Breast epithelium (tissue), 4 donors: Measurements from ENCODE around the gene GHSR. TPM values are rescaled to one million over a fixed set of nuclear protein-coding genes. Genes with fewer than 3 reads are reported as not detected.

ENCODE experiments used
- DNase-seq, 2 donors: peaks; one replicate each; pipeline ENCODE4 v3.0.0-alpha.2; 2019; ENCODE audit warnings: low spot score in 2 of 2
- H3K27ac ChIP-seq, 2 donors: fragments of 200-600 bp; sonication (generic) in 1 of 2; one replicate each; pipeline ENCODE4 v1.5.1; 2016 to 2019; ENCODE audit warnings: mild to moderate bottlenecking in 1 of 2
- H3K27me3 ChIP-seq, 2 donors: fragments of 200-600 bp; sonication (generic) in 1 of 2; one replicate each; pipeline versions ENCODE4 v1.5.1 to v1.6.0; 2017 to 2019; ENCODE audit warnings: control low read depth in 1 of 2, mild to moderate bottlenecking in 1 of 2
- H3K36me3 ChIP-seq: fragments of 200-600 bp; one replicate; pipeline ENCODE4 v1.5.1; 2019
- H3K4me1 ChIP-seq, 2 donors: fragments of 200-600 bp; sonication (generic); one replicate each; pipeline ENCODE4 v1.5.1; 2016 to 2019; ENCODE audit warnings: control low read depth in 1 of 2
- H3K4me3 ChIP-seq, 3 donors: fragments of 200-600 bp; sonication (generic); 1 replicate in 2 of 3; 2 replicates in 1 of 3; pipeline ENCODE4 v1.5.1; 2016 to 2019; ENCODE audit warnings: mild to moderate bottlenecking in 3 of 3, moderate library complexity in 2 of 3
- H3K9me3 ChIP-seq, 2 donors: fragments of 200-600 bp; sonication (generic) in 1 of 2; one replicate each; pipeline ENCODE4 v1.5.1; 2016 to 2019; ENCODE audit warnings: control low read depth in 1 of 2
- CTCF ChIP-seq, 3 donors: fragments of 450-650 bp; IDR thresholded peaks; one replicate each; pipeline ENCODE4 v1.5.1; 2016 to 2017; ENCODE audit warnings: antibody characterized with exemption in 3 of 3, mild to moderate bottlenecking in 3 of 3, moderate library complexity in 3 of 3
- POLR2A ChIP-seq: fragments of 450-650 bp; IDR thresholded peaks from one replicate; pipeline ENCODE4 v1.6.1; 2016; ENCODE audit warnings: antibody characterized with exemption, mild to moderate bottlenecking, moderate library complexity
- POLR2AphosphoS5 ChIP-seq, 3 donors: sonication (generic); formaldehyde crosslinking; IDR thresholded peaks; one replicate each; pipeline ENCODE4 v1.6.1; 2017; ENCODE audit warnings: antibody characterized with exemption in 3 of 3
- intact Hi-C: fragments of 100-400 bp; cut with DNase I; formaldehyde crosslinking; loops from one replicate; pipeline ENCODE4 v1.15.1; 2023; ENCODE audit warnings: low total_unique reads
- total RNA-seq, 3 donors: library from RNA; depleted of rRNA; stranded (reverse); fragments of >200 nt; gene quantifications; one replicate each; pipeline ENCODE4 v1.1.0, GENCODE V29; 2016

GHSR gene
- total RNA-seq, 3 donors from 2014 or later = not detected

GRCh38 chr3:172448661-172449465 lies 607 bp upstream of the GHSR start:
- Histone ChIP-seq H3K36me3 (no peaks in the 10 kb centered on the region), H3K27me3 (peaks cover 5 to 54% of the 10 kb centered on the region in 2 donors), H3K4me3 (peak overlapping the region in 1 of 3 donors; percentile 46), H3K27ac (no peak overlapping the region), H3K9me3 (no peaks in the 10 kb centered on the region), H3K4me1 (no peaks in the 10 kb centered on the region)
- no peak for TF ChIP-seq POLR2AphosphoS5 (IDR thresholded peaks at IDR 0.05)
- TF ChIP-seq CTCF (IDR thresholded peaks at IDR 0.05) = no peak
- no peak for TF ChIP-seq POLR2A
- DNase-seq = no peak
- intact Hi-C loops = no loop called here

- Histone ChIP-seq H3K9me3 (no peaks in the 10 kb centered on the region), H3K4me1 (no peaks in the 10 kb centered on the region), H3K27me3 (peaks cover 5 to 45% of the 10 kb centered on the region in 2 donors), H3K4me3 (no peak overlapping the region), H3K36me3 (no peaks in the 10 kb centered on the region), H3K27ac (no peak overlapping the region)
- no peak for TF ChIP-seq CTCF (IDR thresholded peaks at IDR 0.05)
- no peak for TF ChIP-seq POLR2A
- no peak for TF ChIP-seq POLR2AphosphoS5 (IDR thresholded peaks at IDR 0.05)
- DNase-seq = no peak
- intact Hi-C loops = no loop called here
Observed at GRCh38 chr3:172446198-172446597, 2.1 kb downstream of the GHSR start.

- Histone ChIP-seq H3K9me3 (no peaks in the 10 kb centered on the region), H3K4me3 (no peak overlapping the region), H3K27ac (no peak overlapping the region), H3K4me1 (no peaks in the 10 kb centered on the region), H3K27me3 (peaks cover 5 to 33% of the 10 kb centered on the region in 2 donors), H3K36me3 (no peaks in the 10 kb centered on the region)
- no peak for DNase-seq
- intact Hi-C loops = no loop called here
- no peak for TF ChIP-seq CTCF (IDR thresholded peaks at IDR 0.05)
- TF ChIP-seq POLR2A = no peak
- no peak for TF ChIP-seq POLR2AphosphoS5 (IDR thresholded peaks at IDR 0.05)
Observed at GRCh38 chr3:172444821-172445220, 3.4 kb downstream of the GHSR start.

- Histone ChIP-seq H3K4me1 (no peaks in the 10 kb centered on the region), H3K27me3 (peaks cover 0 to 11% of the 10 kb centered on the region in 2 donors), H3K9me3 (no peaks in the 10 kb centered on the region), H3K36me3 (no peaks in the 10 kb centered on the region), H3K4me3 (no peak overlapping the region), H3K27ac (no peak overlapping the region)
- intact Hi-C loops = no loop called here
- DNase-seq = no peak
- TF ChIP-seq CTCF (IDR thresholded peaks at IDR 0.05) (no peak), POLR2AphosphoS5 (IDR thresholded peaks at IDR 0.05) (no peak), POLR2A (no peak)
Observed at GRCh38 chr3:172442606-172443005, 5.7 kb downstream of the GHSR start.

- Histone ChIP-seq H3K27me3 (peaks cover 0 to 2% of the 10 kb centered on the region in 2 donors), H3K9me3 (no peaks in the 10 kb centered on the region), H3K4me3 (no peak overlapping the region), H3K4me1 (no peaks in the 10 kb centered on the region), H3K36me3 (no peaks in the 10 kb centered on the region), H3K27ac (no peak overlapping the region)
- intact Hi-C loops = no loop called here
- TF ChIP-seq CTCF (IDR thresholded peaks at IDR 0.05) (no peak), POLR2AphosphoS5 (IDR thresholded peaks at IDR 0.05) (no peak), POLR2A (no peak)
- no peak for DNase-seq
Observed at GRCh38 chr3:172441581-172441980, 6.7 kb downstream of the GHSR start.
